Liver (tissue), 9 donors: ENCODE measurements around the gene ABHD12. TPM values are rescaled to one million over a fixed set of nuclear protein-coding genes. Genes with fewer than 3 reads are reported as not detected.
"Not testable (repeated sequence)": the region's sequence is repeated elsewhere in the genome, so short reads cannot be mapped to it uniquely, and the experiment has no call there.

Source experiments
- DNase-seq: peaks from one replicate; pipeline ENCODE4 v3.0.0-alpha.2; 2017; ENCODE audit warnings: low spot score
- H3K27ac ChIP-seq, 2 donors: one replicate each; pipeline ENCODE4 v1.7.0; 2013; ENCODE audit warnings: inconsistent platforms in 2 of 2, low read length in 2 of 2, control low read depth in 1 of 2, low read depth in 1 of 2, mild to moderate bottlenecking in 1 of 2
- H3K27me3 ChIP-seq, 4 donors: one replicate each; pipeline versions ENCODE4 v1.6.1 to v1.7.0; 2013; ENCODE audit warnings: low read length in 3 of 4, inconsistent platforms in 1 of 4, mild to moderate bottlenecking in 1 of 4, moderate library complexity in 1 of 4; ENCODE audit not compliant: control insufficient read depth in 4 of 4, insufficient read depth in 4 of 4
- H3K36me3 ChIP-seq, 4 donors: one replicate each; pipeline versions ENCODE4 v1.6.1 to v1.7.0; 2013; ENCODE audit warnings: low read length in 3 of 4, mild to moderate bottlenecking in 3 of 4, low read depth in 1 of 4, moderate library complexity in 1 of 4; ENCODE audit not compliant: control insufficient read depth in 4 of 4, insufficient read depth in 3 of 4
- H3K4me1 ChIP-seq, 4 donors: one replicate each; pipeline versions ENCODE4 v1.6.1 to v1.7.0; 2013; ENCODE audit warnings: low read length in 3 of 4, mild to moderate bottlenecking in 3 of 4, moderate library complexity in 1 of 4; ENCODE audit not compliant: control insufficient read depth in 4 of 4, insufficient read depth in 4 of 4
- H3K4me3 ChIP-seq, 3 donors: one replicate each; pipeline versions ENCODE4 v1.6.1 to v1.7.0; 2013; ENCODE audit warnings: low read length in 3 of 3, control low read depth in 1 of 3, low read depth in 1 of 3, mild to moderate bottlenecking in 1 of 3
- H3K9ac ChIP-seq, 2 donors: one replicate each; pipeline ENCODE4 v1.7.0; 2013; ENCODE audit warnings: low read length in 2 of 2, mild to moderate bottlenecking in 2 of 2, moderate library complexity in 2 of 2, control low read depth in 1 of 2, low read depth in 1 of 2
- H3K9me3 ChIP-seq, 4 donors: one replicate each; pipeline versions ENCODE4 v1.6.1 to v1.7.0; 2013; ENCODE audit warnings: low read length in 3 of 4; ENCODE audit not compliant: control insufficient read depth in 4 of 4
- EGR1 ChIP-seq, 2 donors: IDR thresholded peaks; 2 replicates each; pipeline ENCODE4 v1.6.1; 2016 to 2018; ENCODE audit warnings: antibody characterized with exemption in 2 of 2, low read depth in 2 of 2
- FOXA1 ChIP-seq: IDR thresholded peaks from 2 replicates; pipeline ENCODE4 v1.6.1; 2016; ENCODE audit warnings: antibody characterized with exemption
- FOXA2 ChIP-seq: IDR thresholded peaks from 2 replicates; pipeline ENCODE4 v1.6.1; 2016; ENCODE audit warnings: antibody characterized with exemption
- GABPA ChIP-seq, 2 donors: IDR thresholded peaks in 1 of 2; conservative IDR thresholded peaks in 1 of 2; 2 replicates each; pipeline ENCODE4 v1.6.1; 2016; ENCODE audit warnings: antibody characterized with exemption in 2 of 2, mild to moderate bottlenecking in 1 of 2, moderate library complexity in 1 of 2
- HNF4A ChIP-seq, 2 donors: conservative IDR thresholded peaks; 2 replicates each; pipeline ENCODE4 v1.6.1; 2016; ENCODE audit warnings: antibody characterized with exemption in 2 of 2, mild to moderate bottlenecking in 2 of 2
- HNF4G ChIP-seq: IDR thresholded peaks from 2 replicates; pipeline ENCODE4 v1.6.1; 2016; ENCODE audit warnings: antibody characterized with exemption
- JUND ChIP-seq, 2 donors: IDR thresholded peaks; 2 replicates each; pipeline ENCODE4 v1.6.1; 2016; ENCODE audit warnings: antibody characterized with exemption in 2 of 2
- RAD21 ChIP-seq, 2 donors: IDR thresholded peaks; 2 replicates each; pipeline ENCODE4 v1.6.1; 2016; ENCODE audit warnings: antibody characterized with exemption in 2 of 2, mild to moderate bottlenecking in 2 of 2
- RXRA ChIP-seq, 2 donors: IDR thresholded peaks; 2 replicates each; pipeline ENCODE4 v1.6.1; 2017 to 2018; ENCODE audit warnings: antibody characterized with exemption in 2 of 2, mild to moderate bottlenecking in 1 of 2
- SP1 ChIP-seq: IDR thresholded peaks from 2 replicates; pipeline ENCODE4 v1.6.1; 2018; ENCODE audit warnings: antibody characterized with exemption, mild to moderate bottlenecking
- TAF1 ChIP-seq: conservative IDR thresholded peaks from 2 replicates; pipeline ENCODE4 v1.6.1; 2016; ENCODE audit warnings: antibody characterized with exemption, mild to moderate bottlenecking
- YY1 ChIP-seq: IDR thresholded peaks from 2 replicates; pipeline ENCODE4 v1.6.1; 2016; ENCODE audit warnings: antibody characterized with exemption, mild to moderate bottlenecking
- WGBS: extraction: QIAGEN DNeasy Blood & Tissue Kit; methylation state at CpG from one replicate; pipeline ENCODE4 v1.1.7; 2013; 5-methylcytosine and 5-hydroxymethylcytosine counted together
- polyA plus RNA-seq, 2 donors: library from polyadenylated mRNA; stranded (reverse) in 1 of 2; unstranded in 1 of 2; fragments of 200-250 nt in 1 of 2; fragments of >200 nt in 1 of 2; fragmentation: Nextera tagmentation in 1 of 2; extraction: Ambion mirVana in 1 of 2; gene quantifications; one replicate each; pipeline versions ENCODE4 v1.2.1 to v1.2.3, GENCODE V29; 2013 to 2015
- total RNA-seq, 2 donors: library from RNA; depleted of rRNA; stranded (reverse); fragments of >200 nt; gene quantifications; one replicate each; pipeline ENCODE4 v1.2.3, GENCODE V29; 2014
- TF ChIP-seq, protein P1 (sequence below): fragments of 150-350 bp; IDR thresholded peaks from 2 replicates; pipeline ENCODE4 v1.5.1; 2017; ENCODE audit warnings: improper control_type of control experiment, low read depth, low read length; ENCODE audit not compliant: missing input control
- TF ChIP-seq, protein P2 (sequence below): IDR thresholded peaks from 2 replicates; pipeline ENCODE4 v1.6.1; 2016; ENCODE audit warnings: antibody characterized with exemption
- donor health status: healthy.
- donor health status: healthy.
- donor health status: healthy.
- donor health status: healthy.
- donor health status: healthy.

Gene ABHD12
- total and polyA plus RNA-seq, 4 donors = 11.1 to 15.4 (median 12.9) TPM

DNA sequence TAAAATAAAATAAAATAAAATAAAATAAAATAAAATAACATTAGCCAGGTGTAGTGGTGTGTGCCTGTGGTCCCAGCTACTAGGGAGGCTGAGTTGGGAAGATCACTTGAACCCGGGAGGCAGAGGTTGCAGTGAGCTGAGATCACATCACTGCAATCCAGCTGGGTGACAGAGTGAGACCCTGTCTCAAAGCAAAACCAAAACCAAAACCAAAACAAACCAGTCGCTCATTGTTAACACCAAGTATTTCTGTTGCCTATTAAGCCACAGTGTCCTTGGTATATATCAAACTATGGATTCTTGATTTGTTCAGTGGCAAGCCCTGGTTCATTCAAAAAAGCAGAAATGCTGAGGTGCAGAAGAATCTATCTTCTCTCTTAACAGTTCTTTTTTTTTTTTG, 77.0 kb downstream of the ABHD12 start:
- Histone ChIP-seq H3K36me3 (no peaks in the 10 kb centered on the region), H3K4me3 (no peak overlapping the region), H3K27ac (no peak overlapping the region), H3K9ac (no peak overlapping the region), H3K27me3 (no peaks in the 10 kb centered on the region), H3K9me3 (no peaks in the 10 kb centered on the region), H3K4me1 (peaks cover 4 to 20% (median 18%) of the 10 kb centered on the region in 4 donors)
- no peak for DNase-seq
- 85% methylated on average over 2 of the region's 2 CpGs for WGBS
- no peak for TF ChIP-seq GABPA (IDR thresholded peaks at IDR 0.05 in 1 of 2, conservative IDR thresholded peaks at IDR 0.05 in 1 of 2)
- TF ChIP-seq FOXA1 = no peak
- TF ChIP-seq HNF4G = no peak
- TF ChIP-seq SP1 = no peak
- TF ChIP-seq, protein P1, sequence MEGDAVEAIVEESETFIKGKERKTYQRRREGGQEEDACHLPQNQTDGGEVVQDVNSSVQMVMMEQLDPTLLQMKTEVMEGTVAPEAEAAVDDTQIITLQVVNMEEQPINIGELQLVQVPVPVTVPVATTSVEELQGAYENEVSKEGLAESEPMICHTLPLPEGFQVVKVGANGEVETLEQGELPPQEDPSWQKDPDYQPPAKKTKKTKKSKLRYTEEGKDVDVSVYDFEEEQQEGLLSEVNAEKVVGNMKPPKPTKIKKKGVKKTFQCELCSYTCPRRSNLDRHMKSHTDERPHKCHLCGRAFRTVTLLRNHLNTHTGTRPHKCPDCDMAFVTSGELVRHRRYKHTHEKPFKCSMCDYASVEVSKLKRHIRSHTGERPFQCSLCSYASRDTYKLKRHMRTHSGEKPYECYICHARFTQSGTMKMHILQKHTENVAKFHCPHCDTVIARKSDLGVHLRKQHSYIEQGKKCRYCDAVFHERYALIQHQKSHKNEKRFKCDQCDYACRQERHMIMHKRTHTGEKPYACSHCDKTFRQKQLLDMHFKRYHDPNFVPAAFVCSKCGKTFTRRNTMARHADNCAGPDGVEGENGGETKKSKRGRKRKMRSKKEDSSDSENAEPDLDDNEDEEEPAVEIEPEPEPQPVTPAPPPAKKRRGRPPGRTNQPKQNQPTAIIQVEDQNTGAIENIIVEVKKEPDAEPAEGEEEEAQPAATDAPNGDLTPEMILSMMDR = no peak
- TF ChIP-seq EGR1 (IDR thresholded peaks at IDR 0.05; ENCODE audit: low read depth in 2 of 2) = no peak
- TF ChIP-seq FOXA2 = no peak
- TF ChIP-seq TAF1 = no peak
- TF ChIP-seq JUND (IDR thresholded peaks at IDR 0.05) = no peak

DNA sequence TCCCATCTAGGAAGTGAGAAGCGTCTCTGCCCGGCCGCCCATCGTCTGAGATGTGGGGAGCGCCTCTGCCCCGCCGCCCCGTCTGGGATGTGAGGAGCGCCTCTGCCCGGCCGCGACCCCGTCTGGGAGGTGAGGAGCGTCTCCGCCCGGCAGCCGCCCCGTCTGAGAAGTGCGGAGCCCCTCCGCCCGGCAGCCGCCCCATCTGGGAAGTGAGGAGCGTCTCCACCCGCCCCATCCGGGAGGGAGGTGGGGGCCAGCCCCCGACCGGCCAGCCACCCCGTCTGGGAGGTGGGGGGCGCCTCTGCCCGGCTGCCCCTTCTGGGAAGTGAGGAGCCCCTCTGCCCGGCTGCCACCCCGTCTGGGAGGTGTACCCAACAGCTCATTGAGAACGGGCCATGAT, 77.9 kb downstream of the ABHD12 start:
- not testable (repeated sequence) for H3K27ac ChIP-seq, H3K9ac ChIP-seq, H3K4me3 ChIP-seq, H3K9me3 ChIP-seq, H3K36me3 ChIP-seq, H3K27me3 ChIP-seq, DNase-seq
- 92% methylated on average over 29 of the region's 33 CpGs for WGBS
- H3K4me1 ChIP-seq = peaks cover 4 to 25% (median 20%) of the 10 kb centered on the region in 4 donors

DNA sequence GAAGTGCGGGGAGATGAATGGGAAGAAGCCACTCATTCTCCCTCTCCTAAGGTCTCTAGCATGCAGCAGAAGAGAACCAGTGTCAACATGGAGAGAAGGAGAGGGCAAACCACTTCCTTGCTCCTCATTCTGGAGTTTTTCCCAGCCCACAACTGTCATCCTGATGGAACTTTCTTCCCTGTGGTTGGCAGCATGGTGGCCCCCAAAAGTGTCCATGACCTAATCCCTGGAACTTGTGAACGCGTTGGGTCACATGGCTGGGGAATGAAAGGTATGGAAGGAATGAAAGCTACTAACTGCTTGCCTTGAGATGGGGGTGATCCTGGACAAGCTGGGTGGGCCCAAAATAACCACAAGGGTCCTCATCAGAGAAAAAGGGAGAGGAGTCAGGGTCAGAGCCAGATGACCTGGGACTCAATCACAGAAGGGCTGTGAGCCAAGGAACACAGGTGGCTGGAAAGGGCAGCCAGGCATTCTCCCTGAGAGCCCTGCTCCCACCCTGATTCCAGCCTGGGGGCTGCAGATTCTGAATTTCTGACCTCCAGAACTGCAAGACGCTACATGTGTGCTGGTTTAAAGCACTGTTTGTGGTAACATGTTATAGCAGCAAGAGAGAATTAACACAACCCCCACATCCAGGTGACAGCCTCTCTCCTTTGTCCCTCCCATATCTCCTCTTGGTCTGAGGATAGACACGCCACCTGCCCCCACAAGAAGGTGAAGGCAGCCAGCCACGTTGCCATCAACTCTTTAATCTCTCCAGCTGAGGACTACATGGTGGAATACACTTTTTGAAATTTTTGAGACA, 79.5 kb downstream of the ABHD12 start:
- 79% methylated on average over 6 of the region's 6 CpGs for WGBS
- H3K36me3 ChIP-seq = no peaks in the 10 kb centered on the region
- no peaks in the 10 kb centered on the region for H3K9me3 ChIP-seq
- no peaks in the 10 kb centered on the region for H3K27me3 ChIP-seq
- peaks cover 7 to 25% (median 22%) of the 10 kb centered on the region in 4 donors for H3K4me1 ChIP-seq
- H3K27ac ChIP-seq = peak overlapping the region; percentile 71 to 90
- no peak for DNase-seq
- no peak overlapping the region for H3K9ac ChIP-seq
- TF ChIP-seq GABPA (IDR thresholded peaks at IDR 0.05 in 1 of 2, conservative IDR thresholded peaks at IDR 0.05 in 1 of 2) (no peak), RAD21 (IDR thresholded peaks at IDR 0.05) (no peak), EGR1 (IDR thresholded peaks at IDR 0.05; ENCODE audit: low read depth in 2 of 2) (no peak), FOXA2 (no peak), RXRA (IDR thresholded peaks at IDR 0.05) (no peak), HNF4A (conservative IDR thresholded peaks at IDR 0.05) (no peak), YY1 (no peak)
- TF ChIP-seq, protein P2, sequence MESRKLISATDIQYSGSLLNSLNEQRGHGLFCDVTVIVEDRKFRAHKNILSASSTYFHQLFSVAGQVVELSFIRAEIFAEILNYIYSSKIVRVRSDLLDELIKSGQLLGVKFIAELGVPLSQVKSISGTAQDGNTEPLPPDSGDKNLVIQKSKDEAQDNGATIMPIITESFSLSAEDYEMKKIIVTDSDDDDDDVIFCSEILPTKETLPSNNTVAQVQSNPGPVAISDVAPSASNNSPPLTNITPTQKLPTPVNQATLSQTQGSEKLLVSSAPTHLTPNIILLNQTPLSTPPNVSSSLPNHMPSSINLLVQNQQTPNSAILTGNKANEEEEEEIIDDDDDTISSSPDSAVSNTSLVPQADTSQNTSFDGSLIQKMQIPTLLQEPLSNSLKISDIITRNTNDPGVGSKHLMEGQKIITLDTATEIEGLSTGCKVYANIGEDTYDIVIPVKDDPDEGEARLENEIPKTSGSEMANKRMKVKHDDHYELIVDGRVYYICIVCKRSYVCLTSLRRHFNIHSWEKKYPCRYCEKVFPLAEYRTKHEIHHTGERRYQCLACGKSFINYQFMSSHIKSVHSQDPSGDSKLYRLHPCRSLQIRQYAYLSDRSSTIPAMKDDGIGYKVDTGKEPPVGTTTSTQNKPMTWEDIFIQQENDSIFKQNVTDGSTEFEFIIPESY = no peak
- H3K4me3 ChIP-seq = no peak overlapping the region
